HCT116 (cell line): ENCODE results near the gene INTS2. TPM values are rescaled to one million over a fixed set of nuclear protein-coding genes. Genes with fewer than 3 reads are reported as not detected.

Source experiments
- ATAC-seq: fragments of 200-7000 bp; cut with Tn5 transposase; 2 replicates; pipeline ENCODE4 v1.9.1; 2020; ENCODE audit warnings: mild to moderate bottlenecking, moderate library complexity
- BruUV-seq: library from RNA; stranded (reverse); fragments of 400-500 nt; replicated peaks from 2 replicates; lab custom pipeline; 2021; lab: Mats Ljungman, UMichigan
- CTCF ChIA-PET: fragments of 300-600 bp; sonication (Branson Sonifier 250); formaldehyde crosslinking; loops from one replicate; lab custom pipeline; 2021; ENCODE audit warnings: antibody characterized with exemption; lab: Charles Lee
- POLR2A ChIA-PET: fragments of 300-600, 350-600 bp; sonication (Branson Sonifier 250); formaldehyde crosslinking; loops from one replicate; lab custom pipeline; 2021; ENCODE audit warnings: antibody characterized with exemption; lab: Charles Lee
- RAD21 ChIA-PET, 2 experiments: fragments of 300-600 bp; sonication (Branson Sonifier 250); formaldehyde crosslinking; loops; one replicate each; lab custom pipeline; 2023; ENCODE audit warnings: low total read pairs in 2 of 2; ENCODE audit not compliant: uncharacterized antibody in 2 of 2, unreplicated experiment in 2 of 2, low non-redundant PET in 1 of 2; lab: Charles Lee
- DNase-seq: peaks from one replicate; pipeline ENCODE4 v3.0.0-alpha.2; 2010; ENCODE audit warnings: low read depth, low spot score
- H2AFZ ChIP-seq: fragments of 200-600 bp; shearing (Covaris generic), sonication (generic); 2 replicates; pipeline ENCODE4 v1.6.1; 2017; ENCODE audit warnings: low read depth, mixed run types, mixed read lengths, antibody characterized with exemption, low read length; ENCODE audit not compliant: poor library complexity, severe bottlenecking
- H3K27ac ChIP-seq: 2 replicates; pipeline ENCODE4 v1.5.1; 2012; ENCODE audit warnings: low read depth, low read length
- H3K27me3 ChIP-seq: fragments of 200-600 bp; sonication (generic); 2 replicates; pipeline ENCODE4 v1.6.1; 2016; ENCODE audit warnings: mixed run types, low read length, mixed read lengths; ENCODE audit not compliant: insufficient read depth
- H3K36me3 ChIP-seq, 2 experiments: fragments of 200-500 bp in 1 of 2; fragments of 200-600 bp in 1 of 2; sonication (Bioruptor generic) in 1 of 2; sonication (generic) in 1 of 2; 2 replicates each; pipeline versions ENCODE4 v1.5.1 to v1.6.1; 2014 to 2016; ENCODE audit warnings: low read length in 2 of 2, inconsistent platforms in 1 of 2, mixed read lengths in 1 of 2, mixed run types in 1 of 2; ENCODE audit not compliant: insufficient read depth in 2 of 2, control insufficient read depth in 1 of 2
- H3K4me1 ChIP-seq, 2 experiments: fragments of 200-600 bp in 1 of 2; sonication (generic) in 1 of 2; 2 replicates each; pipeline versions ENCODE4 v1.5.1 to v1.6.1; 2012 to 2017; ENCODE audit warnings: low read length in 2 of 2, inconsistent platforms in 1 of 2, mild to moderate bottlenecking in 1 of 2, mixed read lengths in 1 of 2, mixed run types in 1 of 2, moderate library complexity in 1 of 2; ENCODE audit not compliant: insufficient read depth in 2 of 2, control insufficient read depth in 1 of 2
- H3K4me2 ChIP-seq: fragments of 200-600 bp; sonication (generic); 2 replicates; pipeline ENCODE4 v1.6.1; 2017; ENCODE audit warnings: mixed run types, low read length, mixed read lengths
- H3K4me3 ChIP-seq, 2 experiments: fragments of 200-600 bp in 1 of 2; sonication (generic) in 1 of 2; replicated peaks in 1 of 2; 2 replicates each; pipeline ENCODE4 v1.5.1; 2011 to 2016; ENCODE audit warnings: low read length in 2 of 2, control low read depth in 1 of 2, low read depth in 1 of 2, mild to moderate bottlenecking in 1 of 2, mixed read lengths in 1 of 2, mixed run types in 1 of 2
- H3K79me2 ChIP-seq: fragments of 200-600 bp; sonication (generic); 2 replicates; pipeline ENCODE4 v1.6.1; 2017; ENCODE audit warnings: mild to moderate bottlenecking, mixed run types, low read length, moderate library complexity, mixed read lengths; ENCODE audit not compliant: insufficient read depth
- H3K9ac ChIP-seq: fragments of 200-600 bp; sonication (generic); 2 replicates; pipeline ENCODE4 v1.6.1; 2016; ENCODE audit warnings: low read length, mixed read lengths
- H3K9me2 ChIP-seq: fragments of 200-600 bp; sonication (generic), shearing (Covaris generic); 2 replicates; pipeline ENCODE4 v1.6.1; 2017; ENCODE audit warnings: mixed run types, mild to moderate bottlenecking, moderate library complexity; ENCODE audit not compliant: insufficient read depth
- H3K9me3 ChIP-seq, 2 experiments: fragments of 200-500 bp in 1 of 2; fragments of 200-600 bp in 1 of 2; sonication (Bioruptor generic) in 1 of 2; sonication (generic) in 1 of 2; 2 replicates each; pipeline ENCODE4 v1.6.1; 2014 to 2017; ENCODE audit warnings: low read length in 2 of 2, mixed read lengths in 2 of 2, inconsistent platforms in 1 of 2, low read depth in 1 of 2, mild to moderate bottlenecking in 1 of 2, mixed run types in 1 of 2, moderate library complexity in 1 of 2; ENCODE audit not compliant: control insufficient read depth in 1 of 2, insufficient read depth in 1 of 2
- H4K20me1 ChIP-seq: fragments of 200-600 bp; sonication (generic), shearing (Covaris generic); 2 replicates; pipeline ENCODE4 v1.6.1; 2017; ENCODE audit warnings: mixed run types, mild to moderate bottlenecking, moderate library complexity; ENCODE audit not compliant: insufficient read depth
- CBX3 ChIP-seq: IDR thresholded peaks from 2 replicates; pipeline ENCODE4 v1.6.1; 2012; ENCODE audit warnings: low read depth
- CEBPB ChIP-seq: IDR thresholded peaks from 2 replicates; pipeline ENCODE4 v1.6.1; 2012; ENCODE audit warnings: low read depth
- CTCF ChIP-seq, 3 experiments: fragments of 200-600 bp in 1 of 3; sonication (generic) in 1 of 3; IDR thresholded peaks in 2 of 3; conservative IDR thresholded peaks in 1 of 3; 2 replicates each; pipeline ENCODE4 v1.5.1; 2012 to 2017; ENCODE audit warnings: low read depth in 2 of 3, low read length in 2 of 3, antibody characterized with exemption in 1 of 3, borderline replicate concordance in 1 of 3, control low read depth in 1 of 3, mild to moderate bottlenecking in 1 of 3, mixed read lengths in 1 of 3, mixed run types in 1 of 3, moderate library complexity in 1 of 3; ENCODE audit not compliant: insufficient read depth in 1 of 3
- EZH2phosphoT487 ChIP-seq: fragments of 200-600 bp; IDR thresholded peaks from 2 replicates; pipeline ENCODE4 v1.6.1; 2018; ENCODE audit warnings: antibody characterized with exemption, borderline replicate concordance
- FOSL1 ChIP-seq: IDR thresholded peaks from 2 replicates; pipeline ENCODE4 v1.6.1; 2012; ENCODE audit warnings: low read depth
- MAX ChIP-seq: IDR thresholded peaks from 2 replicates; pipeline ENCODE4 v1.6.1; 2012
- POLR2AphosphoS5 ChIP-seq: IDR thresholded peaks from 2 replicates; pipeline ENCODE4 v1.6.1; 2011; ENCODE audit warnings: mild to moderate bottlenecking, low read depth, low read length, moderate library complexity
- RAD21 ChIP-seq: IDR thresholded peaks from 2 replicates; pipeline ENCODE4 v1.6.1; 2012; ENCODE audit warnings: low read depth, mild to moderate bottlenecking
- REST ChIP-seq: IDR thresholded peaks from 2 replicates; pipeline ENCODE4 v1.6.1; 2012; ENCODE audit warnings: low read depth
- SIN3A ChIP-seq: IDR thresholded peaks from 2 replicates; pipeline ENCODE4 v1.6.1; 2012; ENCODE audit warnings: low read depth
- SRF ChIP-seq: IDR thresholded peaks from 2 replicates; pipeline ENCODE4 v1.6.1; 2012; ENCODE audit warnings: low read depth
- YY1 ChIP-seq: IDR thresholded peaks from 2 replicates; pipeline ENCODE4 v1.6.1; 2011; ENCODE audit warnings: low read length, low read depth, moderate library complexity, mild to moderate bottlenecking; ENCODE audit not compliant: insufficient replicate concordance; ENCODE audit errors: extremely low read depth
- ZBTB33 ChIP-seq: IDR thresholded peaks from 2 replicates; pipeline ENCODE4 v1.6.1; 2011; ENCODE audit warnings: mild to moderate bottlenecking, low read length, moderate library complexity; ENCODE audit not compliant: insufficient replicate concordance; ENCODE audit errors: extremely low read depth
- ZFX ChIP-seq: fragments of 450-650 bp; IDR thresholded peaks from 2 replicates; pipeline ENCODE4 v1.6.1; 2017
- ZNF274 ChIP-seq: fragments of 200-500 bp; sonication (Bioruptor generic); IDR thresholded peaks from 2 replicates; pipeline ENCODE4 v1.6.1; 2014; ENCODE audit warnings: mild to moderate bottlenecking, low read depth, low read length, inconsistent platforms
- intact Hi-C: fragments of 100-400 bp; cut with micrococcal nuclease; formaldehyde crosslinking; loops from 2 replicates; pipeline ENCODE4 v1.10.0; 2022
- total RNA-seq: library from RNA; stranded (reverse); gene quantifications from one replicate; pipeline ENCODE4 v1.2.1, GENCODE V29; 2021; ENCODE audit not compliant: unreplicated experiment

Gene INTS2
- total RNA-seq, 1 experiment from 2014 or later: 40.5 TPM

- Histone ChIP-seq H3K9me3 (peaks cover 0 to 4% of the 10 kb centered on the region in 2 experiments; a peak in 1 of 4 replicates), H3K27me3 (no peaks in the 10 kb centered on the region), H3K27ac (no peak overlapping the region), H2AFZ (no peak overlapping the region), H3K4me1 (peaks cover 6 to 10% of the 10 kb centered on the region in 2 experiments), H3K4me3 (no peak overlapping the region), H3K79me2 (peaks cover 24% of the 10 kb centered on the region), H3K4me2 (no peak overlapping the region), H3K36me3 (peaks cover 0 to 14% of the 10 kb centered on the region in 2 experiments; a peak in 2 of 4 replicates), H3K9ac (no peak overlapping the region), H3K9me2 (no peaks in the 10 kb centered on the region), H4K20me1 (no peaks in the 10 kb centered on the region)
- DNase-seq (no peak), ATAC-seq (no peak)
- ChIA-PET POLR2A (no interaction called here), CTCF (interaction anchor here (0.9 kb wide), 1 partner anchor 245 kb away, joined by 3 read pairs; no protein-coding TSS in a partner anchor), RAD21 (no interaction called here)
- intact Hi-C loops: no loop called here
- no TSS peak for BruUV-seq
- no peak for TF ChIP-seq REST
- TF ChIP-seq CBX3: no peak
- TF ChIP-seq ZFX: no peak
- no peak for TF ChIP-seq CEBPB
- TF ChIP-seq ZBTB33: no peak
- TF ChIP-seq SIN3A: no peak
- TF ChIP-seq SRF: no peak
- no peak for TF ChIP-seq MAX
- no peak for TF ChIP-seq YY1
- no peak for TF ChIP-seq POLR2AphosphoS5
- TF ChIP-seq EZH2phosphoT487: no peak
- no peak for TF ChIP-seq FOSL1
- no peak for TF ChIP-seq CTCF (IDR thresholded peaks at IDR 0.05 in 2 of 3, conservative IDR thresholded peaks at IDR 0.05 in 1 of 3; ENCODE audit: borderline replicate concordance in 1 of 3, insufficient read depth in 1 of 3, low read depth in 2 of 3, low read length in 2 of 3)
- no peak for TF ChIP-seq RAD21
- no peak for TF ChIP-seq ZNF274
These were observed 99.1 kb downstream of the INTS2 start for GRCh38 chr17:61828694-61829093.
